Measurements from ENCODE around the gene ERBB2. TPM values are rescaled to one million over a fixed set of nuclear protein-coding genes. Genes with fewer than 3 reads are reported as not detected.

The ERBB2 gene
- total RNA-seq, 1 donor from 2014 or later, result 86.0 TPM

- Mint-ChIP-seq H3K27me3 (ENCODE audit: low read depth) (no peaks in the 10 kb centered on the region), H3K4me3 (ENCODE audit: unreplicated experiment) (peak overlapping the region; percentile 57), H3K36me3 (ENCODE audit: low read depth) (no peaks in the 10 kb centered on the region), H3K27ac (ENCODE audit: unreplicated experiment) (no peak overlapping the region), H3K4me1 (ENCODE audit: low read depth) (peaks cover 30% of the 10 kb centered on the region), H3K9me3 (ENCODE audit: low read depth) (no peaks in the 10 kb centered on the region)
- no peak for DNase-seq (ENCODE audit: low spot score)
- TF ChIP-seq CTCF (IDR thresholded peaks at IDR 0.05), result no peak
These were observed 52.5 kb downstream of the ERBB2 start for GRCh38 chr17:39752241-39752881.

GRCh38 chr17:39753514-39754160 lies 53.8 kb downstream of the ERBB2 start:
- Mint-ChIP-seq H3K27ac (ENCODE audit: unreplicated experiment) (peak overlapping the region; percentile 41), H3K36me3 (ENCODE audit: low read depth) (no peaks in the 10 kb centered on the region), H3K4me1 (ENCODE audit: low read depth) (peaks cover 33% of the 10 kb centered on the region), H3K4me3 (ENCODE audit: unreplicated experiment) (peak overlapping the region; percentile 66), H3K27me3 (ENCODE audit: low read depth) (peaks cover 3% of the 10 kb centered on the region), H3K9me3 (ENCODE audit: low read depth) (no peaks in the 10 kb centered on the region)
- DNase-seq (ENCODE audit: low spot score), result no peak
- no peak for TF ChIP-seq CTCF (IDR thresholded peaks at IDR 0.05)

GRCh38 chr17:39754161-39754957 lies 54.5 kb downstream of the ERBB2 start:
- Mint-ChIP-seq H3K27ac (ENCODE audit: unreplicated experiment) (no peak overlapping the region), H3K27me3 (ENCODE audit: low read depth) (peaks cover 10% of the 10 kb centered on the region), H3K36me3 (ENCODE audit: low read depth) (no peaks in the 10 kb centered on the region), H3K4me1 (ENCODE audit: low read depth) (peaks cover 33% of the 10 kb centered on the region), H3K4me3 (ENCODE audit: unreplicated experiment) (peak overlapping the region; percentile 49), H3K9me3 (ENCODE audit: low read depth) (no peaks in the 10 kb centered on the region)
- peak; percentile 92 for DNase-seq (ENCODE audit: low spot score)
- peak; percentile 100 for TF ChIP-seq CTCF (IDR thresholded peaks at IDR 0.05)

GRCh38 chr17:39754958-39755553 lies 55.2 kb downstream of the ERBB2 start:
- Mint-ChIP-seq H3K9me3 (ENCODE audit: low read depth) (no peaks in the 10 kb centered on the region), H3K4me3 (ENCODE audit: unreplicated experiment) (peak overlapping the region; percentile 54), H3K36me3 (ENCODE audit: low read depth) (no peaks in the 10 kb centered on the region), H3K27me3 (ENCODE audit: low read depth) (peaks cover 14% of the 10 kb centered on the region), H3K4me1 (ENCODE audit: low read depth) (peaks cover 31% of the 10 kb centered on the region), H3K27ac (ENCODE audit: unreplicated experiment) (peak overlapping the region; percentile 83)
- DNase-seq (ENCODE audit: low spot score), result no peak
- no peak for TF ChIP-seq CTCF (IDR thresholded peaks at IDR 0.05)
